ENCODE measurements around the gene DBF4B.
A peak's percentile ranks its signal among the peaks of the same experiment; 100 is the strongest.

The DBF4B gene

GRCh38 chr17:44779211-44780025 is 71.0 kb downstream of the DBF4B start:
- FAIRE-seq: no peak

GRCh38 chr17:44780161-44780560 is 71.7 kb downstream of the DBF4B start:
- no peak for FAIRE-seq

DNA sequence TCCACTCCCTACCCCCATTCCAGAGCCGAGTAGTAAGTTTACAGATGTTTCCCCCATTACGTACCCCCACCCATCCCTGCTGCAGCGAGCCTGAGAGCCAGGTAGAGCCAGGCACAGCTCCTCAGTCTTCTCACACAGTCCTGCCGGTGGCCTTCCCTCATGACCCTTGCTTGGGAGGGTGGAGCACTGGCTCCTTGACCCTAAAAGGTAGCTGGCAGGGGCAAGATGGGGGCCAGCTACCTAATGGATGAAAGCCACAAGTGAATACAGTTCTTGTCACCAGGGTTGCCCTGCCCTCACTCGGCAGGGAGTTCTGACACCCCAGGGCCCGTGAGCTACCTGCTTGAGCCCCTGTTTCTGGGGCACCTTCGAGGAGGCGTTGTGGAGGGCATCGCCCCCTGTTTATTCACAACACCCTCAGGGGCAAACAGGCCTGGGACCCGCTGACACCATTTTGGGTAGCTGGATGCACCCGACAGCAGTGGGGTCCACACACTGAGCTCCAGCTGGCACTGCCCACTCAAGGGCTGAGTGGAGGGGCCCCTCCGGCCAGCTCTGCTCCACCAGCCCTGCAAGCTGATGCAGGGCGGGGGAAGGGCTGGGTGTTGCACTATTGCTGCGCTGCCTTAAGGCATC is 72.5 kb downstream of the DBF4B start:
- FAIRE-seq: no peak

- FAIRE-seq: no peak
Observed at GRCh38 chr17:44781551-44782325, 73.3 kb downstream of the DBF4B start.

GRCh38 chr17:44782326-44782850 is 73.9 kb downstream of the DBF4B start:
- no peak for FAIRE-seq

DNA sequence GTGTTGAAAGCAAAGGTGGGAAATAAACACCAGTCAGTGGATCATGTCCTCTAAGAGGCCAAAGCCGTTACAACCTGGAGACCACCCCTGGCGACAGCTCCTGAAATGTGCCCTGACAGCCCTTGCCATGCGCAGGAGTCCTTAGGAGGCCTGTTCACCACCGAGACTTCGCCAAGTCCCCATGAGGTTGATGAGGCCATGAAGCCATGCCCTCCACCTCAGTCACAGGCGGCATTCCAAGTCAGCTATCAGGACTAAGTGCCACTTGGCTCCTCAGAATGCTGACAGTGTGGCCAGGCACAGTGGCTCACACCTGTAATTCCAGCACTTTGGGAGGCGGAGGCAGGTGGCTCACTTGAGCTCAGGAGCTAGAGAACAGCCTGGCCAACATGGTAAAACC is 77.5 kb downstream of the DBF4B start:
- no peak for FAIRE-seq

DNA sequence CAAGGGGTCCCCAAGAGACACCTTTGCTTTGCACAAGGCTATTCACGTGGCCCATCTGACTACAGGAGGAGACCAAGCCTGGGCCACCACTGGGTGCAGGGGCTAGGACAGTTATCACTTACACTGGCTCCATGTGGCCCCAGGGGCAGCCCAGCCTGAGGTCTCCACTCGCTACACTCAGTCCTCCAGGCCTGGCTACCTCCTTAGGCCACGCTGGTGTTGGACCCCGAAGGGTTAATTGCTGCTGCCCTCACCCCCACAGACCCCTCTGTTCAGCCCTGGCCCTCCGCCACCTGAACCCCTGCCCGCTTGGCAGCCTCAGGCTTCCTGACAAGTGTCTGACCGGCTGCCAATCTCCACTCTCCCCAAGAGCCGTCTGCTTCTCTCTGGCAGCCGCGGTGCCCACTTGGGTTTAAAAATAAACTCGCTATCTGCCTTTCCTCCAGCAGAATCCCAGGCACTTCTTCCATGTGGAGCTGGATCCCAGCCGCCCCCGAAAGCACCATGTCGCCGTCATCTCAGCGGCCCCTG is 78.2 kb downstream of the DBF4B start:
- FAIRE-seq: no peak

DNA sequence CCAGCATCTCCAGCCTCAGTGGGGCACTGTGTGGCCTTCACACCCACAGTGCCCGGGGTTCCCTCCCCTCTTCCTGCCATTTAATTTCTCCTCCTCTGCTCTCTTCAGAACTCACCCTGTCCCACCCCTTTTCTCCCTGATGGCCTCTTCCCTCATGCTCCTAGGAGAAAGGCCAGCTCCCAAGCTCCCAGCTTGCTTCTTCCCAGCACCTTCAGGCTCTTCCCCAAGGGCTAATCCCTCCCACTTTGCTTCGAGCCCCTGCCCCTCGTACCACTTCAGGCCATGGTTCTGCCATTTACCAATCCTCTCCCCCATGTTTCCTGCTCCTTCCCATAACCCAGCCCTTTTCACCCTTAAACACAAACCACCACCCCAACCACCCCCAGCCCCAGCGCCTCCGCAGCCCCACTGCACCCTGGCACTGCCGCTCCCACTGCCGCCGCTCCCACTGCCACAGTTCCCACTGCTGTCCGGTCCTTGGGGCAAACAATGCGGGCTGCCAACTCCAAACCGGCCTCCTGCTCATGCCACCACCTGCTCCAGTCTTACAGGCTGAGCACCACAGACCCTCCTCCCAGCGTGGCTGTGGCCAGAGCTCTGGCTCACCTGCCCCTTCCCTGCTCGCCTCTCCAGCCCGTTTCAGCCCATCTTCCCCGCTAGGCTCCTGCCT is 78.9 kb downstream of the DBF4B start:
- FAIRE-seq: no peak

- FAIRE-seq: no peak
Observed at GRCh38 chr17:44788139-44788538, 79.7 kb downstream of the DBF4B start.

- no peak for FAIRE-seq
Observed at GRCh38 chr17:44792276-44792675, 83.8 kb downstream of the DBF4B start.

GRCh38 chr17:44793885-44794842 is 85.7 kb downstream of the DBF4B start:
- FAIRE-seq: no peak

GRCh38 chr17:44794851-44795413 is 86.5 kb downstream of the DBF4B start:
- FAIRE-seq: peak; percentile 70

DNA sequence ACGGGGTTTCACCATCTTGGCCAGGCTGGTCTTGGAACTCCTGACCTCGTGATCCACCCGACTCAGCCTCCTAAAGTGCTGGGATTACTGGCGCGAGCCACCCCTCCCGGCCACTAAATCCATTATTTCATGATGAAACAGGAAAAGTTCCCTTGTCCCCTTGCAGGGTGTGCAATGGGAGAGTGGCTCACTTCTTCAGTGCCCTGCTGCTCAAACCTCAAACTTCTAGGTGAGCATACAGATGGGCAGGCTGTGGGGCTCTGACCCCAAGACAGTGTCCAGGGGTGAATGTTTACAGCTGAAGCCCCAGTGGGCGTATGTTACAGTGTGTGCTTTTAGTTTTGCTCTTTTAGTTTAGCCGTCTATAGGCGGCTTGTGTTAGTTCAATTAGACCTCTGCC is 87.0 kb downstream of the DBF4B start:
- no peak for FAIRE-seq

- FAIRE-seq: no peak
Observed at GRCh38 chr17:44795928-44796327, 87.5 kb downstream of the DBF4B start.

DNA sequence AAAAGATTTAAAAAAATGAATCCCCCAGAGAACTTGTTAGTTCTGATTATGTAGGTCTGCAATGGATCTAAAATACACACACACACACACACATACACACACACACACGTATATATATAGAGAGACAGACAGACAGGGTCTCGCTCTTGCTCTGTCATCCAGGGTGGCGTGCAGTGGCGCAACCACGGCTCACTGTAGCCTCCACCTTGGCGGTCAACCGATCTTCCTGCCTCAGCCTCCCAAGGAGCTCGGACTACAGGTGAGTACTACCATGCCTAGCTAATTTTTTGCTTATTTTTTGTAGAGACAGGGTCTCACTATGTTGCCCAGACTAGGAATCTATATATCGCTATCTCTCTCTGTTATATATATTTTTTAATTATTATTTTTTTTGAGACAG is 88.3 kb downstream of the DBF4B start:
- no peak for FAIRE-seq

DNA sequence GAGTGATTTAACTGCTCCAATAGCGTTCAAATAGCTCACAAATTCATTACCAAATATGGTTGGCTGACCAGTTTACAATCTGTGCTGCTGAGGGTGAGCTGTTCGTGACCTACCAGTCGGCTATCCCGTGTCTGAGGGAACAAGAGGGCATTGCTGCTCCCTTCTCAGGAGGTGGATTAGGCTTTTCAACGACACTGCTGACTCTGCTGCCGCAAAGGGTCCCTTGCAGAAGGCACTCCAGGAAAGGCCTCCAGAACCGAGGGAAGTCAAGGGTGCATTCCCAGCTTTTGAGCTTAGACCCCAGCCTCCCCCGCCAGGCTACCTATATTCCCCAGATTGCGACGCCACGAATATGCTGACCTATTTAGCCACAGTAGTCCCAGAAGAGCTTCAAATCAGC is 89.3 kb downstream of the DBF4B start:
- peak; percentile 79 for FAIRE-seq

DNA sequence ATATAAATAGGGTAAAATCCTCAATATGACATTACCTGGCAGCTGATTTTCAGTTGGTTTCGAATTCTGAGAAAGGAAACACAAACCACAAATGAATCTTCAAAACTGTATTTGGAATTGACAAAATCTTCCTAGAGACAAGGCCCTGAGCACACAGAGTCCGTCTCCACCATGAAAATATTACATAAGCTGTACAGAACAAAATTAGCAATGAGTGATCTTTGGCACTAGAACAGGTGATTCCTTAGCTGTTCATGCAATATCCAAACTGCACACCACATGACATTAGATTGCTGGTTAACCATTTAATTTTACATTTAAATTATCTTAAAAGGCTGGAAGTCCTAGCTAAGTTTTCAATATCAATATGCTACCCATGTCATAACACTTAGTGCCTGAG is 89.9 kb downstream of the DBF4B start:
- no peak for FAIRE-seq
